Measurements from ENCODE around the gene N4BP2.
"Not testable (repeated sequence)": the region's sequence is repeated elsewhere in the genome, so short reads cannot be mapped to it uniquely, and the experiment has no call there.

DNA sequence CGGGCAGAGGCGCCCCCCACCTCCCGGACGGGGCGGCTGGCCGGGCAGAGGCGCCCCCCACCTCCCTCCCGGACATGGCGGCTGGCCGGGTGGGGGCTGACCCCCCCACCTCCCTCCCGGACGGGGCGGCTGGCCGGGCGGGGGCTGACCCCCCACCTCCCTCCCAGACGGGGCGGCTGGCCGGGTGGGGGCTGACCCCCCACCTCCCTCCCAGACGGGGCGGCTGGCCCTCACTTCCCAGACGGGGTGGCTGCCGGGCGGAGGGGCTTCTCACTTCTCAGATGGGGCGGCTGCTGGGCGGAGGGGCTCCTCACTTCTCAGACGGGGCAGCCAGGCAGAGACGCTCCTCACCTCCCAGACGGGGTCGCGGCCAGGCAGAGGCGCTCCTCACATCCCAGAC lies 90.8 kb downstream of the N4BP2 start:
- TF ChIP-seq, protein P1, sequence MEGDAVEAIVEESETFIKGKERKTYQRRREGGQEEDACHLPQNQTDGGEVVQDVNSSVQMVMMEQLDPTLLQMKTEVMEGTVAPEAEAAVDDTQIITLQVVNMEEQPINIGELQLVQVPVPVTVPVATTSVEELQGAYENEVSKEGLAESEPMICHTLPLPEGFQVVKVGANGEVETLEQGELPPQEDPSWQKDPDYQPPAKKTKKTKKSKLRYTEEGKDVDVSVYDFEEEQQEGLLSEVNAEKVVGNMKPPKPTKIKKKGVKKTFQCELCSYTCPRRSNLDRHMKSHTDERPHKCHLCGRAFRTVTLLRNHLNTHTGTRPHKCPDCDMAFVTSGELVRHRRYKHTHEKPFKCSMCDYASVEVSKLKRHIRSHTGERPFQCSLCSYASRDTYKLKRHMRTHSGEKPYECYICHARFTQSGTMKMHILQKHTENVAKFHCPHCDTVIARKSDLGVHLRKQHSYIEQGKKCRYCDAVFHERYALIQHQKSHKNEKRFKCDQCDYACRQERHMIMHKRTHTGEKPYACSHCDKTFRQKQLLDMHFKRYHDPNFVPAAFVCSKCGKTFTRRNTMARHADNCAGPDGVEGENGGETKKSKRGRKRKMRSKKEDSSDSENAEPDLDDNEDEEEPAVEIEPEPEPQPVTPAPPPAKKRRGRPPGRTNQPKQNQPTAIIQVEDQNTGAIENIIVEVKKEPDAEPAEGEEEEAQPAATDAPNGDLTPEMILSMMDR (IDR thresholded peaks at IDR 0.05; ENCODE audit: poor library complexity) = not testable (repeated sequence)
- not testable (repeated sequence) for TF ChIP-seq EZH2phosphoT487 (IDR thresholded peaks at IDR 0.05; ENCODE audit: low read depth, severe bottlenecking, unreplicated experiment); EZH2 (IDR thresholded peaks at IDR 0.05; ENCODE audit: borderline replicate concordance)

Measured in hepatocyte (in vitro differentiated cells).